Activated CD4-positive, alpha-beta T cell treated with anti-CD3 and anti-CD28 coated beads, Interleukin-10, Interleukin-2, amounts not matched to agents 100 ng/mL and 50 ng/mL, durations not matched to agents 16 hours and 8 hours (primary cell): ENCODE results near the gene DYRK1A.

Experiments used
- DNase-seq: peaks from one replicate; pipeline ENCODE4 v3.0.0-alpha.2; 2020

Gene DYRK1A

DNA sequence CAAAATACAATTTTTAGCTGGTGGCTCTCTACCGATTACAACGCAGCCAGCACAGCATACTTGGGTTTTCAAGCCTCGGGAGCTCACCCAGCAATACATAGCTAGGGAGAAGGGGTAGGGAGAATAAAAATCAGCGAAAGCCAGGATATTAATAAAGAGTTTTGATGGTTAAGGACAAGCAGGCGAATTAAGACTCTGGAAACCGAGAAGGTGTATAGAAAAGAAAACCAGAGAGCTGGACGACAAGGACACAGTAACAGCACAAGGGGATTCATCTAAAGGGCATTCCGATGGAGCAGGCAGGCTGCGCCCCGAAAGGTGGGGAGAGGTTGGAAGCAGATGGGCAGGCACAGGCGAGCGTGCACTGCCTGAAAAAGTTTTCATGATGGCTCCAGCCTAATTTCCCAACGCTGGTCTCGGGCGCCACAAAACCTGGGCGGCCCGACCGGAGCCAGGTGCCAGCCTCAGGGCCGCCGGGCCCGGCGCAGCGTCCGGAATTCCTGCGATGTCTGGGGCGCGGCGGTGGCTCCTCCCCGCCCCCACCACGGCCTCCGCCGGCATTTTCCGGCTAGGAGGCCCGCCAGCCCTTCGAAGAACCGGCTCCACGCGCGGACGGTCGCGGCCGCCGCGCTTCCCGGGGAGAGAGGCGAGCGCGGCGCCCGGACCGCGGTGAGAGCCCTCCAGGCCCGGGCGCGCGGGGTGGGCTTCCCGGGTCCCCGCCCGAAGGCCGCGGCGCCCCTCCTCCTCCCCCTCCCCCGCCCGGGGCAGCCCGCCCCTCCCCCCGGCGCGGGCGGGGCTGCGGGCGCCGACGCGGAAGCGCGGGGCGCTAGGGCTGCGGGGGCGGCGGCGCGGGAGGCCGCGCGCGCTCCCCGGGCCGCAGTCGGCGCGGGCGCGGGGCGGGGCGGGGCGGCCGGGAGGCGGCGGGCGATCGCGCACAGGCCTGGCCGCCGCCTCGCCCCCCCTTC is 774 bp upstream of the DYRK1A start:
- DNase-seq, result peak; percentile 64

DNA sequence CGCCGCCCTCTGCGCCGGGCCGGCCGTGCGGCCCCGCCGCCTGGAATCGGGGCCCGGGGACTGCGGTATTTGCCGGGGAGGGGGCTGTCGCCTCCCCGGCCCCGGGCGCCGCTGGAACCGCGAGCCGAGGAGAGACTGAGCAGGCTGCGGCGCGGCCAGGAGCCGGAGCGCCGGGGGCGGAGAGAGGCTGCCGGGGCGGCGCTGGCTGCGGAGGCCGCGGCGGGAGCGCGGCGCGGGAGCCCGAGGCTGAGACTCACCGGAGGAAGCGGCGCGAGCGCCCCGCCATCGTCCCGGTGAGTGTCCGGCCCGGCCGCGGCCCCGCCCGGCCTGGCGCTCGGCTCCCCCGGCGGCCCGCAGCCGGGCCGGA is 746 bp downstream of the DYRK1A start:
- no peak for DNase-seq

DNA sequence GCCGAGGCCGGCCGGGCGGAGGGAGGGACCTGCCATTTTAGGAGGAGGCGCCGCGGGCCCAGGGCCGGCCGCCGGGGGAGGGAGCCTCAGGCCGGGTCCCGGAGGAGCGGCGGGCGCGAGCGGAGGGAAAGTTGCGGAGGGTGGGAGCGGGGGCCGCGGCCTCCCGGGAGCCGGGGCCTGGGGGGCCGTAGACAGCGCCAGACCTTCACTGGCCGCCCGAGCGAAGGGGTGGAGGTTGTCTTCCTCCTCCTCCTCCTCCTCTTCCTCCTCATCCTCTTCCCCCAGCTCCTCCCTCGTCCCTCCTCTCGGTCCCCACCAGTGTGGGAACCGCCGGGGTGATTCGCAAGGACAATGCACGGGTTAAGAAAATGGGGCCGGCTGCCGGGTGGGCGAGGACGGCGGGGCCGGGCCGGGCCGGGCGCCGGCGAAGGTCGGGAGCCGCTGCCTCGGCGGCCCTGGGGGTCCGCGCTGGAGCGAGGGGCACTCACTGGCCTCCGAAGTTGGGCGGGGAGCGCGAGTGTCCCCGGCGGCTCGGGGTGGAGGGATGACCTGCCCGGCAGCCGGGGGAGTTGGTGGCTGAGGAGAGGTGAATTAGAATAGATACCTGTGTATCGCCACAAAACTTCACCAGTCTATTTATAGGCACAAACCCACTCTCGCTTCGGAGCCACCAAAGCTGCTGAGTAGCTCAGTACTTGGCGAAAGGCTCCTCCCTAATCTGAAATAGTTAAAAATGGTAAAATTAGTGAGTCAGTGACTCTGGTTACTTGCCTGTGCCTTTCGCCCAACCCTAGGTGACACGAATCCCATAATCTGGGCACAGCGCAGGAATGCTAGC is 1.3 kb downstream of the DYRK1A start:
- DNase-seq, result peak; percentile 63

DNA sequence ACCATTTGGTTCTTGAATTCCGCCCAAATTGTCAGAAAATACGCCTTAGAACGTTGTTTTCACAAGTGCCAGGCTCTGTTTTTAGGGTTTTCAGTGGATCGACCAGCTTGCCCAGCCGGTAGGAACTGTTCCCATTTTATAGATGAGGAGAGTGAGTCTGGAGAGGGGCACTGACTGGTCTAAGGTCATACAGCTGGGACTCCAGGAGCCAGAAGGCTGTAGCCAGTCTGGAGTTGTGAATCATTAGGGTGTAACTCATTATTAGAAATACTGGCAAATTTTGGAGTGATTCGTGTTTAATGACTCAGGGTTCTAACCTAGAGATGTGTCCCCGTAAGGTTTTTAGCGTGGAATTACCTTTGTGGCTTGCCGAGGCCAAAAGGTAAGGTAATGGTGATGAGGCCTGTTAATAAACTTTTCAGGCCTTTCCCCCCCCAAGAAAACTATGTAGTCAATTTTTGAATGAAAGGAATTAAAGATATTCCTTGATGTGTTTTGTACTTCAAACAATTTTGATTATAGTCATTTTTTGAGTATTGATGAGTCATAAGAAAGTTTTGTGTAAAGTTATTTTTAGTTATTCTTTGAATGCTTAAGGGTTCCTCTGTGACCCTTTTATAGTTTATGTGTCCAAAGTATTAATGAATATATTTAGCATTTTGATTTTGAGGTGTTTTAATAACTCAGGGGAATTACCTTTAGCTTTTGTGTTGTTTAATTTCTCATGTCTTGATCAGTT is 2.1 kb downstream of the DYRK1A start:
- DNase-seq, result peak; percentile 30

DNA sequence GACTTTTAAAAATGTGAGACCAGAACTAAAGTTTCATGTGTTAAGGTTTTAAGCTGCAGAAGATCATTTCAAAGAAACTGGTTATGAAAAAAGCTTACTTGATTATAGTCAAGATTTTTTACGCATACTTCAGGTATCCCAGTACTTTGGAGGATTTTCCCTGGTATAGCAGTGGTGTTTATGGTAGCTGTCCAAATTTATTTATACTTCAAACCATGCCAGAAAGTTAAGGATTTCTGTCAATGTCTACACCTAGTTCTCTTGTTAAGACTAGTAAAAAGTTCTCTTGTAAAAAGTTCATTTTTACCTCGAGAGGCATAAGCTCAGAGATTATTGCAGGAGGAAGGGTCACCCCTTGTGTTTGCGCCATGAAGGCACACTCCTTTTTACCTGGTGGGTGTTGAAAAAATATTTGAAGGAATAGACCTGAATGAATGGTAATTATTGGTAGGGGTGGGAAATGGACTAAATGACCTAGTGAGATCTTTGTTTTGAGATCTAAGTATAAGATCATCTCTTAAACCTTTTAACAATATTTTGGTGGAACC is 2.8 kb downstream of the DYRK1A start:
- DNase-seq, result no peak

DNA sequence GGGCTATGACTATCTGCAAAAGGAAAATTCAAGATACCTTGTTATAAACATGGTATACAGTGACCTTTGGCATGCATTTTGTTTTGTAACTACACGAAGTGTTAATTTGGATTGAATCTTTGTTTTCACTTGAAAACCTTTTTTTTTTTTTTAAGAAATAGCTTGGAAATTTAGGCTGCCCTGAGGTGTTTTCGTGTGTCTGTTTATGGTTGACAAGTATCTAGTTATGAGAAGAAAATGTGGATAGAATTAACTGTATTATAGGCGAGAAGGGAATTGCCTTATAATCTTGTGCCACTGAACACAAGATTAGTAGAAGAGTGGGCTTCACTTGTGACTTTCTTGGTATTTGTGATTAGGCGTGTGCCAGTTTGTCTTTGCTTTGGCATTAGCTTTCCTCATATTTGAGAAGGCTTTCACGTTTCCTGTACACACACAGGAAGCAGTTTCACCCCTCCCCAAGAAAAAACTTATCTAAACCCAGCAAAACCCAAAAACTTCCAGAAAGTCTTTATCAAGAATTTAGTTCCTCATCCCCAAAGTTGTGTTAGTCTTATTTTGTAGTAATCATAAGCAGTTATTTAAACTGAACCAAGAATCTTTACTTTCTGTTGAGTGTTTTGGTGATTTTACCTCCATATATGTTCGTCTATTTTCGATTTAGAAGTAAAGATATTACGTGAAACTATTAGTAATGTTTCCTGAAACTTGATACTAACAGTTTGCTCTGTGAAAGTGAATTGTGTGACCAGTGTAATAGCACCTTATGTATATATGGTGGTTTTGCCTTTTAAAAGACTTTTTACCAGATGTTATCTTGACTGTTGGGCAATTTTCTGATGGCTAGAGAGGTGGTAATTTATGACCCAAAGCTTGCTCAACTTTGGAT is 3.8 kb downstream of the DYRK1A start:
- peak; percentile 54 for DNase-seq

DNA sequence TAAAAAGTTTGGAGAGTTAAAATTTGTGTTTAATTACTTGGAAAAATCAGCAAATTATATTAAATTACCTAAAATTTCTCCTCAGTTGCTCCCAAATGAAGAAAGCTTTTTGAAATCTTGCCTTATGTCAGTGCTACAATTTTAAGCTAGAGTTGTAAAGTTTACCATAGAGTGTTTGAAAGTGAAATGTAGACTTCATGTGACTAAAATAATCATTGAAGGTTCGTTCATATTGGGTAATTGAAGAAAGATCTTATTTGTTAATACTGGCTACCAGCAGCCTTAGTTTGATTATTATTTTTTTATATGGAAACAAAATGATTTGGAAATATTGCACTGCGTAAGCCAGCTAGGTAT is 4.4 kb downstream of the DYRK1A start:
- no peak for DNase-seq

DNA sequence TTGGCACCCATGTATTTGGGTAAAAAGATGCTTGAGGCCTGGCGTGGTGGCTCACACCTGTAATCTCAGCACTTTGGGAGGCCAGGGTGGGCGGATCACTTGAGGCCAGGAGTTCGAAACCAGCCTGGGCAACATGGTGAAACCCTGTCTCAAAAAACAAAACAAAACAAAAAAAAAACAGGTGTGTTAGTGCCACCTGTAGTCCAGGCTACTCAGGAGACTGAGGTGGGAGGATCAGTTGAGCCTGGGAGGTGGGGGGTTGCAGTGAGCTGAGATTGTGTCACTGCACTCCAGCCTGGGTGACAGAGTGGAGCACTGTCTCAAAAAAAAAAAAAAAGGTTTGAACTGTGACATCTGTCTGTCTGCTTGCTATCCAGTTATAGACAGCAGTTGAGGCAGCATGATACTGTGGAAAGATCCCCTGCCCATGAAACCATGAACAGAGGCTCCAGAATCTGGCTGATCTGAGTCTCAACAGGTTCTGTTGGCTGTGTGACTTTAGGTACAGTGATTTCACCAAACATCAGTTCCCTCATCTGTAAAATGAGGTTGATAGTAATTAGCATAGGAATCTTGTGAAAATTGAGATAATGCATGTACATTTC is 5.7 kb downstream of the DYRK1A start:
- no peak for DNase-seq

DNA sequence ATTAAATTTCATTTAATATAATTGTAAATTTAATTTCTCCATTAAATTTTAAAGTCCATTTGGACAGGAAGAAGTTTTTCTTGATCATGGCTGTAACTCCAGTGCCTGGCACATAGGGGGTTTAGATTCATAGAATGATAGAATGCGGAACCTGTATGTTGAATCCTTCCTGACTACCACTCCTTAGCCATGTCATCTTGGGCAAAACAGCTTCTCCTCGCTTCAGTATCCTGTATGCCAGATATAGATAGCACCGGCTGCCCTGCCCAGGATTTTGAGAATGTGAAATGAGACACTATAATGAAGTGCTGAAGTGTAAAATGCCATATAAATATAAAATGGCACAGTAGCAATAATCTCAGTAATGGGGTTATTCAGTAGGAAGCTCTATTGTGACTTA is 6.4 kb downstream of the DYRK1A start:
- DNase-seq, result no peak

DNA sequence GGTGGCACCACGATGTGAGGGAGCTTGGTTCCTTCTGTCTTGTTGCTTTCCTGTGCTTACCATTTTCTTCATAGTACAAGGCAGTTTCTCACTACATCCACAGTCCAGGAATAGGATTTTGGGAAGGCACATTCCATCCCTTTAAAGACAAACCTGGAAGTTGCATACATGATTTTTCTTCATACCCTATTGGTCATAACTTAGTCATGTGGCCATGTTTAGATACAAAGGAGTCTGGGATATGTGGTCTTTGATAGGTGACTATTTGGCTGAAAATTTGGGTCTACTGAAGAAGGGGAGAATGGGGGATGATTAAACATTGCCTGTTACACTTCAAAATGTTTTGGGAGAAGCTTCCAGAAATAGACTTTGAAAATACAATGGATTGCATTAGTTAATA is 7.0 kb downstream of the DYRK1A start:
- no peak for DNase-seq

DNA sequence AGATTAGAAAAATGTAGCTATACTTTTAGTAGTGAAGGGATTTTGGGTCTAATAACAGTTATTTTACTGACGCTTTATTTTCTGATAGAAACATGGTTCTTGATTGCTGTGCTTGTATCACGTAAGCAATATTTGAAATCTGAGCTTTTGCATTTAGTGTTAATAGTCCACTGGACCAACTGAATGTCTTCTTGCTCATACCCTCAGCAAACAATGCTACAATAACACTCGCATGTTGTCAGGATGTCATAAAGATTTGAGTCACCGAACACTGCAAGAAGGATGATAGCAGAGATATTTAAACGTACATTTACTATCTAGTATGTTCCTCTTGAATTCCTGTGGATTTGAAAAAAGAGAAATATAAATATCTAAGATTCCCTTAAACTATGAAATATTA is 7.5 kb downstream of the DYRK1A start:
- no peak for DNase-seq

DNA sequence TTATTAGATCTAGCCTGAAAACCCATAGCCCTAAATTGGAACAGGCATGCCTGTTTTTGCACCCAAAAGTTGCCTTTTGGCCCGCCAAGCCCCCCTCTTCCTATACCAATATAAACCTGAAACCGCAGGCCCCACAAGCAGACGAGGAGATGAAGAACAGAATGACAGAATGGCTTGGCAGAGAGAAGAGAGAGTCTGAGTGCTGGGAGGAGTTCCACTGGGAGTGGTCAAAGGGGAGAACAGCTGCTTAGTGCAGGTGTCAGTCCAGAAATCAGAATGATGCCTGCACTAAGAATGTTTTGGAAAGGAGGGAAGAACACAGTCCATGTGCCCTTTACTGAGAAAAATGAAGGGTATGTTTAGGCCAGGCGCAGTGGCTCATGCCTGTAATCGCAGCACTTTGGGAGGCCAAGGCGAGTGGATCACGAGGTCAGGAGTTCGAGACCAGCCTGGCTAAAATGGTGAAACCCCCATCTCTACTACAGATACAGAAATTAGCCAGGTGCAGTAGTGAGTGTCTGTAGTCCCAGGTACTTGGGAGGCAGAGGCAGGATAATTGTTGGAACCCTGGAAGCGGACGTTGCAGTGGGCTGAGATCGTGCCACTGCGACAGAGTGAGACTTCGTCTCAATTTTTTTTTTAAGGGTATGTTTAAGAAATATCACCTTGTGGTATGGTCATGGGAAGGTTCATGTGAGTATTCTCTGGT is 9.4 kb downstream of the DYRK1A start:
- no peak for DNase-seq

DNA sequence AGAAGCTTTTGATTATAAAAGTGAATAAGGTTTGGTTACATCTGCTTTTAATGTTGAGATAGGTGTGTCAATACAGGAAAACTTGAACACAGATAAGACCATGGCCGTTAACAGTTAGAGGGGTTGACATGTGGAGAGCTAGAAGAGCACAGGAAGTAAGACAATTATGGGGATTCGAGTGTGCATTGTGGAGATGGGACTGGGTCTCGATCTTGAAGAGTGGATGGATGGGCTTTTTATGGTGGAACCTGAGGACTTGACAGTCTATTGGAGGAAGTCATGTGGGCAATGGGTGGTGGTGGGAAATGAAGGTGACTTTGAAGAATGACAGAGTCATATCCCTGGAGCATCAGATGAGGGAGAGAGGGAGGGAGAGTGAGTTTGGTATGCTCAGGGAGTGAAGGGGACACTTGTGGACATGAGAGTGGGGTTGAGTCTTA is 12.1 kb downstream of the DYRK1A start:
- DNase-seq, result no peak

DNA sequence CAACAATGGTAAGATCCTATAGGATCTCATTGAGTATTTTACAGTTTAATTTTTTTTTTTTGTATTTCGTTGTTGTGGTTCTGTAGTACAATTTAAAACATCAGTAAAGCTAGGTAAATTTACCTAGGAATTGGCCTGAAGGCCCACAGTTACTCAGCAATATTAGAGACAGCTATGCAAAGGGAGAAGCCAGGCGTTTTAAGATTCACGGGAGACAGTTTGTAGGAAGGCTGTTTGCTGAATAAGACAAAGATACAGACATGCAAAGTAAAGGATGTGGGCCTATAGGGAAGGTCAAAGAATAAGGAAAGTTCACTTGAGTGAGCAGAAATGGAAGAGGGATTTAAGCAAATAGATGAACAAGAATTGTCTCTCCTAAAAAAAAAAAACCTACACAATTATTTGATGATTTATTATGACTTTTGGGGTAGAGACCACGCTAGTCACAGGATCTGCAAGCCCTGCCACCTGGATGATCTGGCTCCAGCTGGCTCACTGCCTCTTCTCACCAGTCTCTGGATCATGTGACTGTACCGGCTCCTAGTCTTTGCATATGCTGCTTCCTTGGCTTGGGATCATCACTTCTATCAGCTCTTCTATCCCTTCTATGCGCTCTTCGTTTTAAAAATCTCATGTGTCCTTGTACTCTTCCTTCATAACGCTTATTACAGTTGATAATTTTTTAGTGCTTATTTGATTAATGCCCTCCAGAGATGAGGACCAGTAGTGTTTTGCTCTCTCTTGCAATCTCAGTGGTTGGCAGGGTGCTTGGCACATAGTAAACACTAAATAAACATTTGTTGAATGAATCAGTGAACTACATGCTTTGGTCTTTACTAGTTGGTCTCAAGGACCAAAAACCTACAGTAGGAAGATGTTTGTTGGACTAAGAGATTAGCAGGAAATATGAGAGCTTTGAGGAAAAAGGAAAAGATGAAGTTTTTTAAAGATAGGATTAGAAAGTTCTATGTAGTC is 14.1 kb downstream of the DYRK1A start:
- no peak for DNase-seq

DNA sequence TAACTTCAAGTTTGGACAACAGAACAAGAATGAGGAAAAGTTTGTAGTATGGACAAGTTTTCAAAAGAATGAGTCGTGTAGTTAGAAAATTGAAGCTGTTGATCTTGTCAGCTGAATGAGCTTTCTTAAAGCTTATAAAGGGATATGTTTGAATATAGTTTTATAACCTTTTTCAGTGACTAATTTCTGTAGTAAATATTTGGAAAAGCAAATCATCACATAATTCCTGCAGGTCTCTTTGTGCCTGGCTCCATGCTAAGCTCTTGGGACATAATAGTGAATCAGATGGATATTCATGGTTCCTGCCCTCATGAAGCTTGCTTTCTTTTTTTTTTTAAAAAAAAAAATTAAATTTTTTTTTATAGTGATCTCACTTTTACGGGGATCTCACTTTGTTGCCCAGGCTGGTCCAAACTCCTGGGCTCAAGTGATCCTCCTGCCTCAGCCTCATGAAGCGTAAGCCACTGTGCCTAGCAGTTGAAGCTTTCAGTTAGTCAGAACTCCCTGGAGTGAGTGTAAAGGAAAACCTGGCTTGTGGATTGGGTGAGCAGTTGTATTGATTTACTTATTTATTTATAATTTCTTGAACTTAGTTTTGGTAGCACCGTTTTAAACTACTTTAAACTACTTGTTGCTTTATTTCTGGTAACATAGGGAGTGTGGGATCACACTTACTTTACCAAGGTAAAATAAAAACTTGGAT is 15.5 kb downstream of the DYRK1A start:
- no peak for DNase-seq

DNA sequence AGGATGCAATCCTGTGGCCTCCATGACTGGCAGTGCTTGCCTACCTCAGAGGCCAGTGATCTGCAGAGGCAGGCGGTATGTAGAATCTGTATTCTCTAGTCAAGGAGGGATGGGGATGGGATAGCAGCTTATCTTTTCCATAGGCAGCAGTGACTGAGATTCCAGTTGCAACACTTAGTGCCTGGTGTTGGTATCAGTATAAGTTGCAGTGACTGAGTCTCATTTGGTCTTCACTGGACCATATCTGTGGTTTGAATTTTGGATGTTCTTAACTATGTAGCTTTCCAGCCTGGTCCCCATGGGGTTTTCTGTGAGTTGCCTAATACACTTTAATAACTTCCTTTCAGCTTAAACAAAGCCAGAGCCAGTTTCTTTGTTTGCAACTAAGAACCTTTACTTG is 16.5 kb downstream of the DYRK1A start:
- DNase-seq, result no peak

DNA sequence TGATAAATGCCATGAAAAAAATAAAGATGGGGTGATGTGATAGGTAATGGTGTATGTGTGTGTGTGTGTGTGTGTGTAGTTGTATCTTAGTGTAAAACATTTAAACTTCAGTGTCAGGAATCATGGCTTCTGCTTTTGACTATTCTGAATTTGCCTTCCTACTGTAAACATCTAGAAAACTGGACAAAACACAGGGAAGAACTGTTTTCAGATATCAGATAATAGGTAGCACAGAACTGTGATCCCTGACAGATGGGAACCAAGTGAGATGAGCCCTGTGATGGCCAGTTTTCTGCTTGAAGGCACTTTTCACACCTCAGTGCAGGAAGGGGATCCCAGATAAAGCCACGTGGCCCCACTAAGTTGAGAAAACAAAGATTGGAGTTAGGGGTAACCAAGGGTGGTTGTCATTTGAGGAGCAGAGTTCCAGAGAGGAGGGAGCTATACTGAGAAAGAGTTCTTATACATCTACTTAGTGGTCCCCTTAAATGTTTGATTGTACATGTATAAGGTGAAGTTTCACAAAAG is 17.3 kb downstream of the DYRK1A start:
- no peak for DNase-seq

DNA sequence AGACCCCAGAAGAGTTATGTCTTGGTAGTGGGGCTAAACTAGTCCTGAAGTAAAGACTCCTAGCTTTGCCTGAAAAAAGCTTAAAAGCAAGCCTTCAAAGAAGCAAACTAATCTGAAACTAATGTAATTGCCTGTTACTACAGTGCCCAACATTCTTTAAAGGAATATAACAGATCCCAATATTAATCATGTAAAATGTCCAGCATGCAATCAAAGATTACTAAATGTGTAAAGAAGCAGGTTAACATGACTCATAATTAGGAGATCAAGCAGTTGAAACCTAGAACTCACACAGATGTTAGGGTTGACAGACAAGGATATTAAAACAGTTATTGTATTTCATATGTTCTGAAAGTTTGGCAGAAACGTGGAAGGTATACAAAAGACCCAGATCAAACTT is 17.8 kb downstream of the DYRK1A start:
- DNase-seq, result no peak
